SK-N-MC (cell line): ENCODE results near the gene PTPRK.

Source experiments
- EZH2 ChIP-seq: fragments of 200-600 bp; sonication (generic); IDR thresholded peaks from one replicate; pipeline ENCODE4 v1.6.1; 2017; ENCODE audit warnings: antibody characterized with exemption
- POLR2AphosphoS5 ChIP-seq: IDR thresholded peaks from 2 replicates; pipeline ENCODE4 v1.6.1; 2012; ENCODE audit warnings: mild to moderate bottlenecking, low read depth, low read length, borderline replicate concordance

- no peak for TF ChIP-seq POLR2AphosphoS5
- no peak for TF ChIP-seq EZH2
Observed at GRCh38 chr6:128363020-128363813, 157.2 kb downstream of the PTPRK start.
